Astrocyte (in vitro differentiated cells and primary cell): ENCODE results near the gene SIGLEC12. TPM values are rescaled to one million over a fixed set of nuclear protein-coding genes. Genes with fewer than 3 reads are reported as not detected.

Experiments
- DNase-seq: peaks from one replicate; pipeline ENCODE4 v3.0.0-alpha.2; 2010; ENCODE audit warnings: low read depth
- FAIRE-seq: peaks from 2 replicates; lab custom pipeline; 2011; peaks lifted over from hg19 to GRCh38; lab: Jason Lieb, UNC
- H2AFZ ChIP-seq: 2 replicates; pipeline ENCODE4 v1.6.0; 2012; ENCODE audit warnings: low read depth, low read length, inconsistent platforms
- H3K27ac ChIP-seq: 2 replicates; pipeline ENCODE4 v1.5.1; 2011; ENCODE audit warnings: low read depth, low read length, inconsistent platforms
- H3K27me3 ChIP-seq: 2 replicates; pipeline ENCODE4 v1.6.0; 2011; ENCODE audit warnings: low read length, inconsistent platforms; ENCODE audit not compliant: insufficient read depth
- H3K36me3 ChIP-seq: 2 replicates; pipeline ENCODE4 v1.5.1; 2011; ENCODE audit warnings: low read length, inconsistent platforms; ENCODE audit not compliant: insufficient read depth
- H3K4me1 ChIP-seq: 2 replicates; pipeline ENCODE4 v1.5.1; 2011; ENCODE audit warnings: low read length, inconsistent platforms; ENCODE audit not compliant: insufficient read depth
- H3K4me2 ChIP-seq: 2 replicates; pipeline ENCODE4 v1.6.0; 2012; ENCODE audit warnings: low read length, inconsistent platforms
- H3K4me3 ChIP-seq: 2 replicates; pipeline ENCODE4 v1.5.1; 2011; ENCODE audit warnings: low read depth, mild to moderate bottlenecking, low read length, inconsistent platforms; ENCODE audit not compliant: insufficient read depth
- H3K79me2 ChIP-seq: 2 replicates; pipeline ENCODE4 v1.6.0; 2012; ENCODE audit warnings: mild to moderate bottlenecking, low read length, inconsistent platforms; ENCODE audit not compliant: insufficient read depth
- H3K9ac ChIP-seq: 2 replicates; pipeline ENCODE4 v1.6.0; 2012; ENCODE audit warnings: mild to moderate bottlenecking, low read length, inconsistent platforms
- H3K9me3 ChIP-seq: 2 replicates; pipeline ENCODE4 v1.5.1; 2012; ENCODE audit warnings: low read depth, mild to moderate bottlenecking, low read length, inconsistent platforms; ENCODE audit not compliant: insufficient read depth
- H4K20me1 ChIP-seq: 2 replicates; pipeline ENCODE4 v1.6.0; 2012; ENCODE audit warnings: low read length, inconsistent platforms; ENCODE audit not compliant: insufficient read depth
- H3K27ac Mint-ChIP-seq: one replicate; pipeline ENCODE4 v1.8.0; 2021; ENCODE audit warnings: mild to moderate bottlenecking, mixed read lengths; ENCODE audit not compliant: unreplicated experiment
- H3K27me3 Mint-ChIP-seq: one replicate; pipeline ENCODE4 v1.8.0; 2021; ENCODE audit warnings: low read depth, mixed read lengths; ENCODE audit not compliant: unreplicated experiment
- H3K36me3 Mint-ChIP-seq: one replicate; pipeline ENCODE4 v1.8.0; 2021; ENCODE audit warnings: low read depth, mixed read lengths; ENCODE audit not compliant: unreplicated experiment
- H3K4me1 Mint-ChIP-seq: one replicate; pipeline ENCODE4 v1.8.0; 2021; ENCODE audit warnings: low read depth, mixed read lengths; ENCODE audit not compliant: unreplicated experiment
- H3K4me3 Mint-ChIP-seq: one replicate; pipeline ENCODE4 v1.8.0; 2021; ENCODE audit warnings: mild to moderate bottlenecking, moderate library complexity, mixed read lengths; ENCODE audit not compliant: unreplicated experiment
- H3K9me3 Mint-ChIP-seq: one replicate; pipeline ENCODE4 v1.8.0; 2021; ENCODE audit warnings: mild to moderate bottlenecking, mixed read lengths; ENCODE audit not compliant: unreplicated experiment
- CTCF ChIP-seq: IDR thresholded peaks from 2 replicates; pipeline ENCODE4 v1.5.1; 2011; ENCODE audit warnings: low read depth, mild to moderate bottlenecking, inconsistent platforms, low read length, moderate library complexity; ENCODE audit not compliant: insufficient read depth
- EZH2 ChIP-seq: IDR thresholded peaks from 2 replicates; pipeline ENCODE4 v1.6.1; 2012; ENCODE audit warnings: mild to moderate bottlenecking, low read length, inconsistent platforms; ENCODE audit not compliant: insufficient read depth
- total RNA-seq: library from RNA; stranded (reverse); gene quantifications from 2 replicates; pipeline ENCODE4 v1.2.1, GENCODE V29; 2021

The SIGLEC12 gene
- total RNA-seq, 1 donor from 2014 or later, result not detected

- no peaks in the 10 kb centered on the region for H3K4me1 Mint-ChIP-seq
- Histone ChIP-seq H3K4me1 (no peaks in the 10 kb centered on the region), H3K4me2 (no peak within 1 kb of the TSS), H3K4me3 (no peak within 1 kb of the TSS), H3K27ac (no peak within 1 kb of the TSS), H3K9me3 (peaks cover 4% of the 10 kb centered on the region), H3K79me2 (no peaks in the 10 kb centered on the region), H3K36me3 (no peaks in the 10 kb centered on the region), H3K9ac (no peak within 1 kb of the TSS), H2AFZ (no peak within 1 kb of the TSS), H3K27me3 (no peaks in the 10 kb centered on the region), H4K20me1 (no peaks in the 10 kb centered on the region)
- H3K4me3 Mint-ChIP-seq, result no peak within 1 kb of the TSS
- no peak within 1 kb of the TSS for H3K27ac Mint-ChIP-seq
- H3K36me3 Mint-ChIP-seq, result no peaks in the 10 kb centered on the region
- H3K9me3 Mint-ChIP-seq, result peaks cover 4% of the 10 kb centered on the region
- H3K27me3 Mint-ChIP-seq, result peaks cover 36% of the 10 kb centered on the region
- no peak for DNase-seq
- TF ChIP-seq EZH2 (no peak), CTCF (no peak)
- FAIRE-seq, result no peak
These were observed 43.5 kb downstream of the SIGLEC12 start, which contains the start of gene SIGLEC8 for GRCh38 chr19:51458051-51458645. Gene SIGLEC8 (minus strand): TSS chr19:51458454. CDS start chr19:51458387, 67 bp downstream.

GRCh38 chr19:51457351-51458013 lies 44.1 kb downstream of the SIGLEC12 start:
- Mint-ChIP-seq H3K27me3 (peaks cover 31% of the 10 kb centered on the region), H3K4me3 (no peak overlapping the region), H3K4me1 (no peaks in the 10 kb centered on the region), H3K36me3 (no peaks in the 10 kb centered on the region), H3K9me3 (peaks cover 4% of the 10 kb centered on the region), H3K27ac (no peak overlapping the region)
- Histone ChIP-seq H3K36me3 (no peaks in the 10 kb centered on the region), H3K4me2 (no peak overlapping the region), H2AFZ (no peak overlapping the region), H3K4me1 (no peaks in the 10 kb centered on the region), H3K27ac (no peak overlapping the region), H3K9me3 (peaks cover 4% of the 10 kb centered on the region), H3K79me2 (no peaks in the 10 kb centered on the region), H4K20me1 (no peaks in the 10 kb centered on the region), H3K9ac (no peak overlapping the region), H3K4me3 (no peak overlapping the region), H3K27me3 (no peaks in the 10 kb centered on the region)
- FAIRE-seq, result no peak
- no peak for TF ChIP-seq CTCF
- TF ChIP-seq EZH2, result no peak
- no peak for DNase-seq
